GM21723 (cell line): Measurements from ENCODE around the gene PRDM16.

Experiments used
- ATAC-seq: cut with Tn5 transposase; IDR thresholded peaks from one replicate; pipeline ENCODE4 v1.9.1; 2021; ENCODE audit warnings: mild to moderate bottlenecking, moderate library complexity; ENCODE audit not compliant: unreplicated experiment

The PRDM16 gene

GRCh38 chr1:3452866-3453175 is 383.8 kb downstream of the PRDM16 start:
- no peak for ATAC-seq

- ATAC-seq = no peak
These were observed 384.3 kb downstream of the PRDM16 start for GRCh38 chr1:3453203-3453761.

DNA sequence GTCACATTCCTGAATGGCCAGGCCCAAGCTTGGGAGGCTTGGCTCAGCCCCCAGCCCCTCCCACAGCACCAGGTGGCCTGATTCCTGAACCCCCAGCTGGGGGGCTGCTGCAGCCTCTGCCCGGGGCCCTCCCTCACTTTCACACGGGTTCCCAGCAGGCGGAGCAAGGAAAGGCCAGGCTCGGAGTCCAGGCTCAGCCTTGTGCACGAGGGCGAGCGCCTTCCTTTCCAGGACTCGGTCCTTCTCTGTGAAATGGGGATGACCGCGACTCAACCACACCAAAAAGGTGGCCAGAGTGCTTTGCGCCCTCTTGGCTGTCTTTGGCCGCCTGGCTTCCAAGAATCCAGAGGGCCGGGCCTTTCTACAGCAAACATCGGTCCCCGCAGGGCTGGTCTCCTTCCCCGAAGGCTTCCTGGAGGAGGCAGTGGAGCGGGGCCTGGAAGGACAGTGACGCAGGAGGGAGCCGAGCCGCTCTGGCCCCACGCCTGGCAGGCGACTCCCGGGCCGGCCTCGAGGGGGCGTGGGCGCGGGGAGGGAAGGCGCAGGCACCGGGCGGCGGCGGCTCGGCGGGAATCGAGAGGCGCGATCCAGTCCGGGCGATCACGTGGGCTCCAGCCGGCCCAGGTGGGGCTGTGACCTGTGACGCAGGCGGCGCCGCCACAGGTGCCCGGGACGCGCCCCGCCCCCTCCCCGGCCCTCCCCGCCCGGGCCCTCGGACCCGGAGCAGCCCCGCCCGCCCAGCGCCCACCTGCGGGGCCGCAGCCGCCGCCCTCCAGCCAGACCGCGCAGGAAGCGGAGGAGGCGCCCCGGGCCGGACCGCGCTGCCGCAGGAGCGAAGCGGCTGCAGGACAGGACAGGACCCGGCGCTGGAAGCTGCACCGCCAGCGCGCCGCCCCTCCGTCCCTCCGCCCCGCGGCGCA is 385.1 kb downstream of the PRDM16 start, which contains the start of gene ARHGEF16:
Gene ARHGEF16, plus strand, starts transcription at position 775 of the 920 bp plus-strand sequence. CDS start 8,420 bp downstream, outside the sequence.
- no peak for ATAC-seq

DNA sequence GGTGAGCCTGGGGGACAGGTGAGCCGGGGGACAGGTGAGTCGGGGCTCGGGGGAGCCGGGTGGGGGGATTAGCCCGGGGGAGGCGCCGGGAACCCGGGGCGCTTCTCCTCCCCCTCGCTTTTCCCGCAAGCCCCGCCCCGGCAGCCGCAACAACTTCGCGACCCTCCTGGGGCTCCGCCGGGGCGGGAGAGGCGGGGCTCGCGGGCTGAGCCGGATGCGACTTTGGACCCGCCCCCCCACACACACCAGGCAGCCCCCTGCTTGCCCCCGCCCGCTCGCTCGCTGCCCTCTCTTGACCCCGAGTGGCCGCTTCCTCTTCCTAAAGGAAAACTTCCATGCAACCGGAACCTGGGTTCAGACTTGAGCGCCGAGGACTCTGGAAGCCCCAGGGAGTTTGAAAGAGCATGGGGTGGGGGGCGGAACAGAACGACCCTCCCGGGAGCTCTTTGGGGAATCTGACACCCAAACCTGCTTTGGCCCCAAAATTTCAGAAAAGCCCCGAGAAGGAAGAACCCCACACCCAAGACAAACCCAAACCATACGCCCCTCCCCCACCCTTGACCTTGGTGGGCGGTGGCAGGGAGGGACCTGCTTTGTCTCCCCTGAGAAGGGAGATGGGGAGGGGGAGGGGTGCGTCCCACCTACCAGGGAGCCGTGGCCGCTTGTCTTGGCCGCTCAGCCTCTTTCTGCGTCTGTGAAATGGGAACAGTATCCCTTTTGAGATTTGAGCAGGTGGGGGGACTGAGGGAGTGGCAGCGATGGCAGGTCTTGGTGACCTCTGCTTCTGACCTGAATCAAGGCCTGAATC is 386.0 kb downstream of the PRDM16 start:
- ATAC-seq = no peak

GRCh38 chr1:3455670-3456448 is 386.9 kb downstream of the PRDM16 start:
- ATAC-seq = no peak

DNA sequence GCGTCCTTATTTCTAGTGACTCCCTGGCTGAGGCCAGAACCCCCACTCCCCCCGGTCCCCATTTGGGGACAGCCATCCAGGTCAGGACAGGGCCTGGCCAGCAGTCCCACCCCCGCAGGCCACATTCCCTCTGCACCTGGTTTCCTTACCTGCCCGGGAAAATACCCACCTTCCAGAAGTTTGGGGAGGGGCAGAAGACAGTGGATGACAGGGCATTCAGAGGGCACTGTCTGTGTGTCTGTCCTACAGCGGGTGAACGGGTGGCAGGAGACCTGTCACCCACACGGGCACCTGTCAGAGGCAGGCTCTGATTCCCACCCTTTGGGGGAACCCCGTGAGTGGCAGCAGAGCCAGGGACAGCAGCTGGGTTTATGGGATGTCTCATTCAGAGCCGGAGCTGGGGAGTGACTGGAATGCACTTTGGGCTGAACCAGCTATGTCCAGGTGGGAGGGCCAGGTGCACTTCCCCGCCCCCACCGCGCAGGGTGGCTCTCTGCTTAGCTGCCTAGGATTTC is 387.5 kb downstream of the PRDM16 start:
- ATAC-seq = no peak

- ATAC-seq = no peak
These were observed 388.2 kb downstream of the PRDM16 start for GRCh38 chr1:3456964-3457909.

DNA sequence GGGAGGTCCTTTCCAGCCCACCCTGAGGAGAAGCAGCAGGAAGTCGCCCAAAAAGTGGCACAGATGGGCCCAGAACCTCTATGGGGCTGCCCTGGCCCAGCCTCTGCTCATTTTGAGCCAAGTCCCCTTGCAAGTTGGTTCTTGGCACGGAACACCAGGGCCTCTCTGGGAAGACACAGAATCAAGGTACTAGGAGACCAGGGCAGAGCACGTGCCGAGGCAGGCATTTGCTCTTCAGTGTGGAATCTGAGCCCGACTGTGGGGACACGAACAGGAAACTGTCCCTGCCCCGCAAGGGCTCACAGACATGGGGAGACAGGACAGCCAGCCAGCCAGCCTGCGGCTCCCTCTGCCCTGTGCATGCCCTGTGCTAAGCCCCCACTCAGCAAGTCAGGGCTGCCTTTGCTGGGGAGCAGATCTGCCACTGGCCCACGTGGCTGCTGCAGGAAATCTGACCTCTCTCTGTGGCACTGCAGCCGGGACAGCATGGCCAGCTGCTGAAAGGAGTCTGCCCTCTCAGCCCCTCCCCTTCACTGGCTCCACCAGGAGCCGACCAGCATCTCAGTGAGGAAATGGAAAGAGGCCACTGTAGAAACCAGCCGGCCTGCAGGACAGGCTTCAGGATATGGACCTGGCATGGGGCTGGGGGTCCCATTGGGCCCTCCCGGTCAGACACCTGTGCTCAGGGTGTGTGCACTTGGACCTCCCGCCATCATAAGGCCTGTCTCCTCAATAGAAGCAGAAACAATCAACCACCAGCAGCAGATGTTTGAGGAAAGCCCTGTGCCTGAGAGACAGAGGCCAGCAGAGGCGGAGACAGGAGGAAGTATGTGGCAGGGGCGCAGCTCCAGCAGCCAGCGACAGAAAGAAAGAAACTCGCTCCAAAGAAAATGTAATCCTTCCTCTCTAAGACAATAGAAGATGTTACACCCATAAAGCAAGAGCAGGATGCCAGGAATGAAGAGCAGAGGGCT is 389.2 kb downstream of the PRDM16 start:
- ATAC-seq = no peak

GRCh38 chr1:3459051-3459908 is 390.3 kb downstream of the PRDM16 start:
- ATAC-seq = no peak

- ATAC-seq = no peak
These were observed 391.1 kb downstream of the PRDM16 start for GRCh38 chr1:3459940-3460671.

- no peak for ATAC-seq
These were observed 391.7 kb downstream of the PRDM16 start for GRCh38 chr1:3460672-3461131.

GRCh38 chr1:3461238-3461933 is 392.4 kb downstream of the PRDM16 start:
- ATAC-seq = no peak

GRCh38 chr1:3461934-3462275 is 392.9 kb downstream of the PRDM16 start:
- no peak for ATAC-seq

- no peak for ATAC-seq
These were observed 393.5 kb downstream of the PRDM16 start for GRCh38 chr1:3462356-3463012.

- no peak for ATAC-seq
These were observed 394.0 kb downstream of the PRDM16 start for GRCh38 chr1:3463013-3463385.

DNA sequence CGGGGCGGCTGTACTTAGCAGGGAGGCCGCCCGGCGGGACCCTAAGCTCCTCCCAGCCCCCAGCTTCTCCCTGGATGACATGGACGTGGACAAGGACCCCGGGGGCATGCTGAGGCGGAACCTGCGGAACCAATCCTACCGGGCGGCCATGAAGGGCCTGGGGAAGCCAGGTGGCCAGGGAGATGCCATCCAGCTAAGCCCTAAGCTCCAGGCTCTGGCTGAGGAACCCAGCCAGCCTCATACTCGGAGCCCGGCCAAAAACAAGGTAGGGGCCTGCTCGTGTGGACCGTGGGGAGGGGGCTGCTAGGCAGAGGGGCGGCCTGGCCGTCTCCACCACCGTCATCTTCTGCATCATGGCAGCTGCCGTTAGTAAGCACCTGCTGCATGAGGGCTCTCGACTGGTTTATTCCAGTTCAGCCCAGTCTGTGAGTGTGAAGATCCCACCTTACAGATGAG is 394.4 kb downstream of the PRDM16 start:
- no peak for ATAC-seq
